GM23248 (cell line): ENCODE results near the gene SIK2.

ENCODE experiments used
- EZH2 ChIP-seq: fragments of 200-600 bp; sonication (generic); IDR thresholded peaks from 2 replicates; pipeline ENCODE4 v1.6.1; 2018; ENCODE audit warnings: antibody characterized with exemption, mild to moderate bottlenecking; ENCODE audit not compliant: insufficient read depth, poor library complexity, severe bottlenecking
- EZH2phosphoT487 ChIP-seq: fragments of 200-600 bp; sonication (generic); IDR thresholded peaks from 2 replicates; pipeline ENCODE4 v1.6.1; 2018; ENCODE audit warnings: antibody characterized with exemption, moderate library complexity, mild to moderate bottlenecking, low read depth; ENCODE audit not compliant: insufficient read depth

GRCh38 chr11:111735262-111736116 is 133.2 kb downstream of the SIK2 start:
- no peak for TF ChIP-seq EZH2
- TF ChIP-seq EZH2phosphoT487 = no peak
